HG03175 (cell line): ENCODE results near the gene ANKRD33.
"Not testable (repeated sequence)": the region's sequence is repeated elsewhere in the genome, so short reads cannot be mapped to it uniquely, and the experiment has no call there.

ENCODE experiments used
- ATAC-seq: cut with Tn5 transposase; IDR thresholded peaks from one replicate; pipeline ENCODE4 v1.9.1; 2021; ENCODE audit warnings: mild to moderate bottlenecking, moderate library complexity; ENCODE audit not compliant: unreplicated experiment

The ANKRD33 gene

GRCh38 chr12:51874486-51874885 lies 13.4 kb upstream of the ANKRD33 start:
- no peak for ATAC-seq

DNA sequence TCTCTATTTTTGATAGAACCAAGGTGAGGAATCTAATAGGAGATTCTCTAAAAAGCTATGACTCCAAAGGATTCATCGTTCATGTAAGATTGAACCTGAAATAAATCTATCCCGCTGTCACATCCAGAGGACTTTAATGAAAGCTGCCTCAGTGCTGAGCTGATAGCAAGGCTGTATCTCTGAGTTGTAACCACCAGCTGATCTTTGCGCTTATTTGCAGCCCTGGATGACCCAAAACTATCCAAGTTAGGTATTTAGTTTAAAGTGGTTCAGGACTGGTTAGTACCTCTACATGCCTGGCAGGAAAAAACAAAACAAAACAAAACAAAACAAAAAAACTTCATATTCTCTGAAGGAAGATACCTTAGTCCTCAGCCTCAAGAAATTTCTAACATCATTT lies 8.8 kb upstream of the ANKRD33 start:
- ATAC-seq: no peak

GRCh38 chr12:51883295-51883694 lies 4.6 kb upstream of the ANKRD33 start:
- no peak for ATAC-seq

DNA sequence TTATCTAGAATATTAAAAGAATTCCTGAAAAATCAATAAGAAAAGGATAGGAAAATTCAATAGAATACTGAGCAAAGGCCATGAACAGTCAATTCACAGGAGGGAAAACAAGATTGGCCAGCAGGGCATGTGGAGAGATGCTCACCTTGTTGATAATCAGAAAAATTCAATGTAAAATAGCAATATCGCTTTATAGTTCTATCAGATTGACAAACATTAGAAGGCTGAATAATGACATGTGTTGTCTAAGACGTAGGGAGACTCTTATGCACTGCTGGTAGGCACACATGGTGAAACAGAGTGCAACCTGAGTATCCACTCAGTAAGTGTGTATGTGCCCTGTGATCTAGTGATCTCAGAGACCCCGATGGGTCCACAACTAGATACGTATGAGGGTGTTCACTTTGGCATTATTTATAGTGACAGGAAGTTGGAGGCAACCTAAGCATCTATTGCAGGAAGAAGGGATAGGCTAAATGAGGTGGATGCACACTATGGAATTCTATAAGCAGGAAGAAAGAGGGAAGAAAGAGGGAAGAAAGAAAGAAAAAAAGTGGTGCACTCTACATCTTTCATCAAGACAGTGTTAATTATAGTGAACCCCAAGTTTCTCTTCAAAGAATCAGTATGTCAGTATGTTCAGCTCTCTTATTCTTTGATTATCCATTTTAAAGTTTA lies 3.8 kb upstream of the ANKRD33 start:
- no peak for ATAC-seq

DNA sequence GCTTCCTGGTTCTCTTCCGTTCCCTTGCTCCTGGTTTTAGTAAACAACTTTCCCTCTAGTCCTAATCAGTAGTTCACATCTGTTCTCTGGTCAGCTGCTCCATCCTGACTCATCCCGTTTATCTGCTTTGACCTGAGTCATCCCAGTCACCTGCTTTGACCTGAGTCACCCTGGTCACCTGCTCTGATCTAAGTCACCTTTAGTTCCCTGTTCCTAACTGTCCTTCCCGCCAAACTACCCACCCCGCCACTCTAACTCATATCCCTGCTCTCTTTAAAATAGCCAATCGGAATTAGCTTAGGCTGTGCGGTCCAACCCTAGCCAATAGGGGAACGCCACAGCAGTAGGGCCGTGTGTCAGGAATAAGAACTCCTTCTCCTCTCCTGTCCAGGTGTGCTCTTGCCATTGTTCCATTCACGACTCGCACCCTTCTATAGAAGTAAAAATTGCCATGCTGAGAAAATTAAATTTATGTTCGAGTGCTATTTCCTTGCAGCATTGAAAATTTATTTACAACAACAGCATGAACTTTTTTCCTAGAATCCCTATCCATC lies 3.1 kb upstream of the ANKRD33 start:
- no peak for ATAC-seq

DNA sequence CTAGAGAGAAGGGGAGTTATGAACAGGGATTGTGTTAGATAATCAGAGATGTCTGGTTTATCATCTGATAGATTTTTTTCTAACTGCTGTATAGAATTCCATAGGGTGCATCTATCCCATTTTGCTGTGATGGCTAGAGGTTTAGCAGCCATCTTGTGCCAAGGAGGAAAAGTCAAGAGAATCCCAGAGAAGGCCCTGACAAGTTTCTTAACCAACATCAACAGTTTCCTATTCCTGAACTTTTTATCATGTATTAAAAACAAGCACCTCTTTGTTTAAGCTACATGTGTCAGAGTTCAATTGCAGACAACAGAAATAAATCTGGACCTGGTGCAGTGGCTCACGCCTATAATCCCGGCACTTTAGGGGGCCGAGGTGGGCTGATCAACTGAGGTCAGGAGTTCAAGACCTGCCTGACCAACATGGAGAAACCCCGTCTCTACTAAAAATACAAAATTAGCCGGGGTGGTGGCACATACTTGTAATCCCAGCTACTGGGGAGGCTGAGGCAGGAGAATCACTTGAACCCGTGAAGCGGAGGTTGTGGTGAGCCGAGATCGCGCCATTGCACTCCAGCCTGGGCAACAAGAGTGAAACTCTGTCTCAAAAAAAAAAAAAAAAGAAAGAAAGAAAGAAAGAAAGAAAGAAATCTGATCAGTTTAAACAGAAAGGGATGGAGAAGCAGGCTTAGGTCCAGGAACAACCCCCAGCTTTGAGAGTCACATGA lies 2.4 kb upstream of the ANKRD33 start:
- ATAC-seq: not testable (repeated sequence)

GRCh38 chr12:51886021-51886710 lies 1.7 kb upstream of the ANKRD33 start:
- no peak for ATAC-seq

DNA sequence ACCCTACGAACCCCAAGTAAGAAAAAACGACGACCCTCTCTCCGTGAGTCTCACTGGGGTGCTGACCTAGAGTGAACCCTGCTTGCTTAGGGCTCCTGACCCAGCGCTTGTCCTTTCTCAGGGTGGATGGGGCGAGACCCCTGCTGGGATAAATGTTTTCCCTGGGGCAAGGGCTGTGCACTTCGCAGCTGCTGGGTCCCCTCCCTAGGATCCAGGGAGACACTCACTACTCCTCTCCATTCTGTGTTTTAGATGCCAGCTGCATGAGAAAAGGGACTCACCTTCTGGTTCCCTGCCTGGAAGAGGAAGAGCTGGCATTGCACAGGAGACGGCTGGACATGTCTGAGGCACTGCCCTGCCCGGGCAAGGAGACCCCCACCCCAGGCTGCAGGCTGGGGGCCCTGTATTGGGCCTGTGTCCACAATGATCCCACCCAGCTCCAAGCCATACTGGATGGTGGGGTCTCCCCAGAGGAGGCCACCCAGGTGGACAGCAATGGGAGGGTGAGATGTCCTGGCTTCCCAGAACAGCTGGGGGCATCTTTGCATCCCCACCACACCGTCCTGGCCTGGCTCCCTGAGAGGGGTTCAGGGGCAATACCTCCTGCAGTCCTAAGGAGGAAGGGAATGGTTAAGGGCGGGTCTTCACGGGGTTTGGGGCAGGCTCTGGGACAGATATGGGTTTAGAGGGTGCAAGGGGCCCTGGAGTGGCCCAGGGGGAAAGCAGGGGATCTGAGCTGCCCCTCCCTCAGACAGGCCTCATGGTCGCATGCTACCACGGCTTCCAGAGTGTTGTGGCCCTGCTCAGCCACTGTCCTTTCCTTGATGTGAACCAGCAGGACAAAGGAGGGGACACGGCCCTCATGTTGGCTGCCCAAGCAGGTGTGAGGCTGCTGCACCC lies 663 bp downstream of the ANKRD33 start:
- ATAC-seq: no peak

- ATAC-seq: no peak
These were observed 1.6 kb downstream of the ANKRD33 start for GRCh38 chr12:51889216-51890132.

GRCh38 chr12:51890133-51890464 lies 2.2 kb downstream of the ANKRD33 start:
- no peak for ATAC-seq

DNA sequence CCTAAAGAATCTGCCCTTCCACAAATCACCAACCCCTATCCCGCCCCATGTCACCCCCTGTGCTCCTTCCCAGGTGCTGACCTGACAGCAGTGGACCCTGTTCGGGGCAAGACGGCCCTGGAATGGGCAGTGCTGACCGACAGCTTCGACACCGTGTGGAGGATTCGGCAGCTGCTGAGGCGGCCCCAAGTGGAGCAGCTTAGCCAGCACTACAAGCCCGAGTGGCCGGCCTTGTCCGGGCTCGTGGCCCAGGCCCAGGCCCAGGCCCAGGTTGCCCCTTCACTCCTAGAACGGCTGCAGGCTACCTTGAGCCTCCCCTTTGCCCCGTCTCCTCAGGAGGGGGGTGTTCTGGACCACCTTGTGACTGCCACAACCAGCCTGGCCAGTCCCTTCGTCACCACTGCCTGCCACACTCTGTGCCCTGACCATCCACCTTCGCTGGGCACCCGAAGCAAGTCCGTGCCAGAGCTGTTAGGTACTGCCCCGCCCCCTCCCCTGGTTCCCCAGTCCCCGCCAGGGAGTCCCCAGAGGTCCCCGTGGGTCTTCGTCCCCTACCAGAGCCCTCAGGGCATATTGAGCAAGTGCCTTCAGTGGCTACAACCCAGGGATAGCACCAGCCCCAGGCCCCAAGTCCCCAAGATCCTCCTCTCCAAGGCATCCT lies 2.7 kb downstream of the ANKRD33 start:
- ATAC-seq: no peak

DNA sequence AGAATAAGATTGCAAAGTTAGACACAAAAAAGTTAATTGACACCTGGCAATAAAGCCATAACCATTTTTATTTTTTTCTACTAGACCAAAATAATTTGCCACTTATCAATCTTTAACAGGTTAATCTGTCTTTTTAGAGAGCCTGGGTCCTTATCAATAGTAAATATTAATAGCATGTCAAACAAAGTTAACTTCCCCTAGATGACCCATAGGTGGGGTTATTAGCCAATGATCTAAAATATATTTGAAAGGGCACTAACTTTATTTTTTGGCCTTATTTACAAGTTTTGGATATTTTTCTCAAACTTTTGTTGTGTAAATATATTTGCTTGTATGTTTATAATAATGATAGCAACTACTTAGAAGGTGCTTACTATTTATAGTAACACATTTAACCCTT lies 3.9 kb downstream of the ANKRD33 start:
- ATAC-seq: no peak

- no peak for ATAC-seq
These were observed 5.9 kb downstream of the ANKRD33 start for GRCh38 chr12:51893786-51894185.

GRCh38 chr12:51895378-51896135 lies 7.7 kb downstream of the ANKRD33 start:
- ATAC-seq: no peak

DNA sequence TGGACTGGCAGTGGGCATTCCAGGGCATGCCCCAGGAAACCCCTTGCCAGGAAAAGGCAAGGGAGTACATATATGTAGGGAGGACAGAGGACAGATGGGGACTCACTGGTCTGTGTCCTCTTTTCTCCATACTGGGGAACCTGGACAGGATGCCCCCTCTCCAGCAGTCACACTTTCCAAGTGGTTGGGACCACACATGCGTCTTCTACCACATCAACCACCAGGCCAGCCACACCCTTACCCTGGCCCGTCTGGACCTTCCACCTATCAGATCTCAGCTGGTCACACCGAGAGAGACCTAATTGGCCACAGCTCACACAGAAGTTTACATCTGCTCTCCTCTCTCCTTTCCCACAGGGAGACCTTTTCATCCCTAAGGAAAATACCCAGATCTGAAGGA lies 8.3 kb downstream of the ANKRD33 start:
- no peak for ATAC-seq

GRCh38 chr12:51897181-51897580 lies 9.3 kb downstream of the ANKRD33 start:
- ATAC-seq: no peak

GRCh38 chr12:51898506-51898905 lies 10.6 kb downstream of the ANKRD33 start:
- no peak for ATAC-seq

DNA sequence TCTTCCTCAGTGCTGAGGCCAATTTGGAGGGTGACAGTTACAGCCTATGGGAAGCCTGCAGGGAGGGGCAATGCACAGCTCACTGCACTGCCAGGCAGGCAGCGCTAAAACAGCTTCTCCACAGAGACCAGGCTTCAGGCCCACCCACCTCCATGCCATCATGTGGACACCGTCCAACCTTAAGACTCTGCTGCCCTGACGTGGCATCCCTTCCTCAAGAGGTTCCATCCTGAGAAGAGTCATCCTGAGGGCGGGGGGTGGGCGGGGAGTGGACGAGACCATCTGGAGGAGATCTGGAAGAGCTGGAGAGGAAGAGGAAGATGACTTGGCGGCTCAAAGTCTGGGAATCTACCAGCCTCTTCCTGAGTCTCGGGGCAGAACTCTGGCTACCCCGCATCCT lies 11.0 kb downstream of the ANKRD33 start:
- ATAC-seq: no peak
